ENCODE results near the gene S100P. TPM values are rescaled to one million over a fixed set of nuclear protein-coding genes. Genes with fewer than 3 reads are reported as not detected.
A peak's percentile ranks its signal among the peaks of the same experiment; 100 is the strongest.

The S100P gene
- total and polyA plus RNA-seq, 5 donors from 2014 or later, result 1.2 to 4.1 (median 1.5) TPM; not detected in 2

GRCh38 chr4:6673660-6674499, 19.8 kb upstream of the S100P start:
- H3K4me1 Mint-ChIP-seq, result peaks cover 21 to 52% (median 44%) of the 10 kb centered on the region in 4 donors
- ATAC-seq (ENCODE audit: low read depth in 2 of 2) (peak; percentile 85 to 88), DNase-seq (peak; percentile 92 to 98 (median 95))
- no peaks in the 10 kb centered on the region for H3K9me3 ChIP-seq (ENCODE audit: control insufficient read depth in 2 of 2, low read length in 2 of 2)
- H3K4me3 Mint-ChIP-seq, result peak overlapping the region; percentile 96 to 100 (median 98)
- H3K9me3 Mint-ChIP-seq, result no peaks in the 10 kb centered on the region
- peaks cover 33% of the 10 kb centered on the region for H3K4me1 ChIP-seq (ENCODE audit: control insufficient read depth, insufficient read depth, low read length, poor library complexity, severe bottlenecking)
- peaks cover 7% of the 10 kb centered on the region for H3K36me3 ChIP-seq (ENCODE audit: control insufficient read depth, insufficient read depth, low read length)
- H3K27me3 ChIP-seq (ENCODE audit: control insufficient read depth, insufficient read depth, low read length), result no peaks in the 10 kb centered on the region
- H3K27ac ChIP-seq (ENCODE audit: insufficient read depth, low read length, poor library complexity, severe bottlenecking), result peak overlapping the region; percentile 79
- H3K27me3 Mint-ChIP-seq, result peaks cover 14% of the 10 kb centered on the region
- H3K4me3 ChIP-seq (ENCODE audit: low read depth, low read length), result peak overlapping the region; percentile 68
- peaks cover 27% of the 10 kb centered on the region for H3K36me3 Mint-ChIP-seq
- peak overlapping the region; percentile 93 to 98 (median 97) for H3K27ac Mint-ChIP-seq

GRCh38 chr4:6674500-6675149, 19.1 kb upstream of the S100P start:
- Histone ChIP-seq H3K4me3 (ENCODE audit: low read depth, low read length) (peak overlapping the region; percentile 93), H3K4me1 (ENCODE audit: control insufficient read depth, insufficient read depth, low read length, poor library complexity, severe bottlenecking) (peaks cover 33% of the 10 kb centered on the region), H3K27me3 (ENCODE audit: control insufficient read depth, insufficient read depth, low read length) (no peaks in the 10 kb centered on the region), H3K27ac (ENCODE audit: insufficient read depth, low read length, poor library complexity, severe bottlenecking) (peak overlapping the region; percentile 79), H3K36me3 (ENCODE audit: control insufficient read depth, insufficient read depth, low read length) (peaks cover 7% of the 10 kb centered on the region), H3K9me3 (ENCODE audit: control insufficient read depth in 2 of 2, low read length in 2 of 2) (no peaks in the 10 kb centered on the region)
- ATAC-seq (ENCODE audit: low read depth in 2 of 2), result peak; percentile 35 to 43
- peaks cover 14% of the 10 kb centered on the region for H3K27me3 Mint-ChIP-seq
- H3K36me3 Mint-ChIP-seq, result peaks cover 29% of the 10 kb centered on the region
- peak overlapping the region; percentile 93 to 98 (median 97) for H3K27ac Mint-ChIP-seq
- no peaks in the 10 kb centered on the region for H3K9me3 Mint-ChIP-seq
- peak; percentile 51 to 89 (median 77) for DNase-seq
- peaks cover 21 to 57% (median 46%) of the 10 kb centered on the region in 4 donors for H3K4me1 Mint-ChIP-seq
- H3K4me3 Mint-ChIP-seq, result peak overlapping the region; percentile 96 to 100 (median 98)

- Histone ChIP-seq H3K4me1 (ENCODE audit: control insufficient read depth, insufficient read depth, low read length, poor library complexity, severe bottlenecking) (peaks cover 33% of the 10 kb centered on the region), H3K36me3 (ENCODE audit: control insufficient read depth, insufficient read depth, low read length) (peaks cover 7% of the 10 kb centered on the region), H3K9me3 (ENCODE audit: control insufficient read depth in 2 of 2, low read length in 2 of 2) (peaks cover 0 to 5% of the 10 kb centered on the region in 2 experiments), H3K27me3 (ENCODE audit: control insufficient read depth, insufficient read depth, low read length) (no peaks in the 10 kb centered on the region), H3K4me3 (ENCODE audit: low read depth, low read length) (peak overlapping the region; percentile 93), H3K27ac (ENCODE audit: insufficient read depth, low read length, poor library complexity, severe bottlenecking) (peak overlapping the region; percentile 47)
- Mint-ChIP-seq H3K4me1 (peaks cover 21 to 62% (median 48%) of the 10 kb centered on the region in 4 donors), H3K36me3 (peaks cover 34% of the 10 kb centered on the region), H3K27me3 (peaks cover 14% of the 10 kb centered on the region), H3K9me3 (peaks cover 0 to 2% (median 0%) of the 10 kb centered on the region in 7 donors), H3K4me3 (peak overlapping the region; percentile 86 to 100 (median 98)), H3K27ac (peak overlapping the region; percentile 6 to 97 (median 82))
- DNase-seq (no peak), ATAC-seq (ENCODE audit: low read depth in 2 of 2) (no peak)
Observed at GRCh38 chr4:6676722-6677558, 16.7 kb upstream of the S100P start.

- peak overlapping the region in 1 of 4 donors; percentile 38 for H3K4me3 Mint-ChIP-seq
- H3K9me3 ChIP-seq (ENCODE audit: control insufficient read depth in 2 of 2, low read length in 2 of 2), result peaks cover 0 to 5% of the 10 kb centered on the region in 2 experiments
- H3K4me1 Mint-ChIP-seq, result peaks cover 18 to 49% (median 34%) of the 10 kb centered on the region in 4 donors
- peaks cover 5% of the 10 kb centered on the region for H3K36me3 ChIP-seq (ENCODE audit: control insufficient read depth, insufficient read depth, low read length)
- H3K36me3 Mint-ChIP-seq, result peaks cover 26% of the 10 kb centered on the region
- H3K27me3 Mint-ChIP-seq, result no peaks in the 10 kb centered on the region
- no peak for DNase-seq
- H3K9me3 Mint-ChIP-seq, result peaks cover 0 to 2% (median 0%) of the 10 kb centered on the region in 7 donors
- no peak overlapping the region for H3K27ac ChIP-seq (ENCODE audit: insufficient read depth, low read length, poor library complexity, severe bottlenecking)
- peaks cover 22% of the 10 kb centered on the region for H3K4me1 ChIP-seq (ENCODE audit: control insufficient read depth, insufficient read depth, low read length, poor library complexity, severe bottlenecking)
- no peak overlapping the region for H3K4me3 ChIP-seq (ENCODE audit: low read depth, low read length)
- ATAC-seq (ENCODE audit: low read depth in 2 of 2), result no peak
- H3K27me3 ChIP-seq (ENCODE audit: control insufficient read depth, insufficient read depth, low read length), result no peaks in the 10 kb centered on the region
- peak overlapping the region in 2 of 3 donors; percentile 23 to 63 for H3K27ac Mint-ChIP-seq
Observed at GRCh38 chr4:6680372-6681034, 13.2 kb upstream of the S100P start.

- H3K4me1 Mint-ChIP-seq, result peaks cover 20 to 45% (median 28%) of the 10 kb centered on the region in 4 donors
- H3K4me3 ChIP-seq (ENCODE audit: low read depth, low read length), result no peak overlapping the region
- no peaks in the 10 kb centered on the region for H3K27me3 Mint-ChIP-seq
- H3K36me3 Mint-ChIP-seq, result peaks cover 25% of the 10 kb centered on the region
- no peak overlapping the region for H3K27ac ChIP-seq (ENCODE audit: insufficient read depth, low read length, poor library complexity, severe bottlenecking)
- H3K9me3 Mint-ChIP-seq, result peaks cover 0 to 2% (median 0%) of the 10 kb centered on the region in 7 donors
- peak overlapping the region in 1 of 3 donors; percentile 23 for H3K27ac Mint-ChIP-seq
- peaks cover 15% of the 10 kb centered on the region for H3K4me1 ChIP-seq (ENCODE audit: control insufficient read depth, insufficient read depth, low read length, poor library complexity, severe bottlenecking)
- no peaks in the 10 kb centered on the region for H3K36me3 ChIP-seq (ENCODE audit: control insufficient read depth, insufficient read depth, low read length)
- H3K27me3 ChIP-seq (ENCODE audit: control insufficient read depth, insufficient read depth, low read length), result no peaks in the 10 kb centered on the region
- ATAC-seq (ENCODE audit: low read depth in 2 of 2) (no peak), DNase-seq (no peak)
- no peak overlapping the region for H3K4me3 Mint-ChIP-seq
- peaks cover 0 to 5% of the 10 kb centered on the region in 2 experiments for H3K9me3 ChIP-seq (ENCODE audit: control insufficient read depth in 2 of 2, low read length in 2 of 2)
Observed at GRCh38 chr4:6681191-6681590, 12.5 kb upstream of the S100P start.

GRCh38 chr4:6682862-6683590, 10.7 kb upstream of the S100P start:
- Histone ChIP-seq H3K4me3 (ENCODE audit: low read depth, low read length) (no peak overlapping the region), H3K27me3 (ENCODE audit: control insufficient read depth, insufficient read depth, low read length) (no peaks in the 10 kb centered on the region), H3K9me3 (ENCODE audit: control insufficient read depth in 2 of 2, low read length in 2 of 2) (peaks cover 0 to 5% of the 10 kb centered on the region in 2 experiments), H3K27ac (ENCODE audit: insufficient read depth, low read length, poor library complexity, severe bottlenecking) (no peak overlapping the region), H3K36me3 (ENCODE audit: control insufficient read depth, insufficient read depth, low read length) (no peaks in the 10 kb centered on the region), H3K4me1 (ENCODE audit: control insufficient read depth, insufficient read depth, low read length, poor library complexity, severe bottlenecking) (no peaks in the 10 kb centered on the region)
- Mint-ChIP-seq H3K27me3 (no peaks in the 10 kb centered on the region), H3K9me3 (peaks cover 0 to 2% (median 0%) of the 10 kb centered on the region in 7 donors), H3K36me3 (peaks cover 13% of the 10 kb centered on the region), H3K4me3 (peak overlapping the region in 1 of 4 donors; percentile 61), H3K27ac (peak overlapping the region in 1 of 3 donors; percentile 21), H3K4me1 (peaks cover 14 to 41% (median 22%) of the 10 kb centered on the region in 4 donors)
- DNase-seq, result no peak
- ATAC-seq (ENCODE audit: low read depth in 2 of 2), result no peak

Measured in CD4-positive, CD25-positive, alpha-beta regulatory T cell (primary cell).